ENCODE measurements around the gene FSTL3.
A peak's percentile ranks its signal among the peaks of the same experiment; 100 is the strongest.
"Not testable (repeated sequence)": the region's sequence is repeated elsewhere in the genome, so short reads cannot be mapped to it uniquely, and the experiment has no call there.

The FSTL3 gene

DNA sequence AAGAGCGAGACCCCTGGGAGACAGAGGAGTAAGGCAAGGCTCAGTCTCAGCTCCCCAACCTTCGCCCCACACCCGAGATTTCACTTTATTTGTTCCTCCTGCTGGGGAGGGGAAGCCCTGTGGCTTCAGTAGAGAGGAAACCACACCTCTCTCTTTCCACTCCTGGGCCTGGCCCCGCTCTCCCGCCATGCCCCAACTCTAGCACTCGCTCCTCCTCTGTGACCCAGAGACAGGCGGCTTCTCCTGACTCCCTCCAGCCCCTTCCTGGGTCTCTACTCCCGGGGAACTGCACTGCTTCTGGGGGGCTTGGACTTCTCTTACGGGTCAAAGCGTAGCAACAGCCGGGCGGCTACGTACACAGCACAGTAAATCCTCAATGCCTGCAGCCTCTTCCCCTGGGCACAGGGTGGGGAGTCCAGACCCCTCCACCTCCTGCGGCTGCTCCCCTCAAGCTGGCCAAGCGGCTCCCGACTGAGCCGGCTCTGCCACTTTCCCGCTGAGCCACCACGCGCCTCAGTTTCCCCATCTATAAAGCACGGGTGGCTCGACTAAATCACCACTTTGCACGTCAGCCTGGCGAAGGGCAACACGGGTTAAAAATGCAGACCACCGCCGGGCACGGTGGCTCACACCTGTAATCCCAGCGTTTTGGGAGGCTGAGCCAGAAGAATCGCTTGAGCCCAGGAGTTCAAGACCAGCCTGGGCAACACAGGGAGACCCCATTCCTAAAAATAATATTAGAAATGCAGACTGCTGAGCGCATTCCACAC, 14.6 kb upstream of the FSTL3 start:
- peak; percentile 67 for DNase-seq

DNA sequence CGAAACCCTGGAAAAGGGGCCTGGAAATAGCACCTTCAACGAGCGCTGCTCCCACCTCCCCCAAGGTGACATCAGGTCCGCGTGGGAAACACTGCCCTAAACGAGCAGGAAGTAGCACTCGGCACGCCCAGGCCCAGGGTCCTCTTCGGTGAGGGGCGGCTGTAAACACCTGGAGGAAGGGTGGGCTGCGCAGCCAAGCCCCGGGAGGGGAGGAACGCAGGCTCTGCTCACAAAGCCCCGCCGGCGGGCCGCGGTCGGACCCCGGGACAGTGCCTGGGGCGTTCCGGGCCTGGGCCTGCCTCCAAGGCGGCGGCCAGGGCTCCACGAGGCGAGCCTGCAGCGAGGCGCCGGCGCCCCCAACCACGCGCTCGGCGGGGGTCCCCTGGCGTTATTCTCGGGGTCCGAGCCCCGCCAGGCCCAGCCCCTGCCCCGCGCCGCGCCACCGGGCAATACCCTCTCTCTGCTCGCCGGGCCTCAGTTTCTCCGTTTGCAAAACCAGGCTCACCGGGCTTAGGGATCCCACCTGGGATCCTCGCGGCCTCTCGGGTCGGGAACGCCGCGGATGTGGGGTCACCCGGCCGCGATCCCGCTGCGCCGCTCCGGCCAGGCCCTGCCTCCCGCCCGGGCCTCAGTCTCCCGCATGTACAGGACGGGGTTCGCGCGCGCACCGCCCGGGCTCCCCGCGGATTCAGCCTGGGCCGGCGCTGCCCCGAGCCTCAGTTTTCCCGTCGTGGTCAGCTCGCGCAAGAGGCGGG, 13.8 kb upstream of the FSTL3 start:
- peak; percentile 77 for DNase-seq

DNA sequence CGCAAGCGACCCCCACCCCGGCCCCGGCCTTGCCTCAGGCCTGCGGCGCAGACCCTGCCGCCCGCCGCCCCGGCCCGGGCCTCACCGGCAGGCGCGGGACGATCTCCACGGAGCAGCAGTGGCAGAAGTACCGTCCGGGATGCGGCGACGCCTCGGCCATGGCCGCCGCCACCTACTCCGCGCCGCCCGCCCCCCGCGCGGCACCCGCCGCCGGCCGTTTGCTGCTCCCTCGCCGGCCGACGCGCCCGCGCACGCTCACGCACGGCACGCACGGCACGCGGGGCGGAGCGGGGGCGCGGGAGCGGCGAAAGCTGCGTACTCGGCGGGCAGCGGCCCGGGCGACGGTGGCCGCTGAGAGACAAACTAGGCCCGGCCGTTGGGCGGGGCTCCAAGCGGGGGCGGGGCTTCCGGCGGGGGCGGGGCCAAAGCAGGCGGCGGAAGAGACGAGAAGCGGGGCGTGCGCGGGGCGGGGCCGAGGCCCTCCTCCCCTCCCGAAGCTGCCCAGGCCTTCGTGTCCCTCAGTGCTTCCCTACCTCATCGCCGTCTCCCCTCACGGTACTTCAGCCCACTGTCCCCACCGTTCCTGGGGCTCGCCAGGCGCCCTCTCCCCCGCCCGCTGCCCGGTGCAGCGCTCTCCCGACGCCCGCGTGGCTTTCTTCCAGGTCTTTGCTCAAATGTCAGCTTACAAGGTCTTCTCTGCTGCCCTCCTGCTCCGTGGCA, 13.1 kb upstream of the FSTL3 start, which contains the start of gene RNF126:
Gene RNF126, minus strand, starts transcription at position 253 of the 720 bp plus-strand sequence. Its CDS starts 93 bp downstream, at position 160.
- peak; percentile 94 for DNase-seq

DNA sequence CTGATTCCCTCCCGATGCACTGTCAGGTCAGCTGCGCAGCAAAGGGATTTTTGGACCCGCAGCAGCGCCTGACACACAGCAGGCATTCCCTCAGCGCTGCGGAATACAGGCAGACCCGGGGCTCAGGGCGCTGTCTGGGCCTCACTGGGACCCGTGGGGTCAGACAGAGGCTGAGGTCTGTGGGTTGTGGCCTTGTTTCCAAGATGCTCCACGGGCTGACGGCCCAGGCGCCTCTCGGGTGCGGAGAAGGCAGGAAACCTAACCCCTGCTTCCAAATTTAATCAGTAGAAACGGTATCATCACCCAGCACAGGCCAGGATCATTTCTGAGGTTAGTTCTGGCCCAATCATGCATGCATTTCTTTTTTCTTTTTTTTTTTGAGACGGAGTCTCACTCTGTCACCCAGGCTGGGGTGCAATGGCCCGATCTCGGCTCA, 12.5 kb upstream of the FSTL3 start:
- no peak for DNase-seq

DNA sequence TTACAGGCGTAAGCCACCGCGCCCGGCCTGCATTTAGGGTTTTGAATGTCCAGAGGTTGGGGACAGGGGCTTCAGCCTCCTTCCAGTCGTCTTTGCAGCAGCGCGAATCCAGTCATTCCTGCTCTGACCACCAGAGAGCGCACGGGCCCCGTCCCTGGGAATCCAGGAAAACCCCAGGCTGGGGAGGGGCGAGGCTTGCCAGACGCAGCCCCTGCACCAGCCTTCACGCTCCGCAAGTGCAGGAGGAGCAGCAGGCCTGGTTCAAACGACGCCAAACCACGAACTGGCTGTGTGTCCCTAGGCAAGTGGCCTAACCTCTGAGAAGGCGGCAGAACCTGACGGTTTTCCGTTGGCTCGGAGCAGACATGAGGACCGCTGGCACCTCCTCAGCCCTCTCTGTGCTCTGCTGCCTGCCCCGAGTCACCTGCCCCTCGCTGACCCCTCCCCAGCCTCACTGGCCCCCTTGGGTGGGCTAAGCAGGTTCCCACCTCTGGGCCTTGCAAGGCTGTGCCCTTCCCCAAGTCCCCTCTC, 11.2 kb upstream of the FSTL3 start:
- peak; percentile 70 for DNase-seq

DNA sequence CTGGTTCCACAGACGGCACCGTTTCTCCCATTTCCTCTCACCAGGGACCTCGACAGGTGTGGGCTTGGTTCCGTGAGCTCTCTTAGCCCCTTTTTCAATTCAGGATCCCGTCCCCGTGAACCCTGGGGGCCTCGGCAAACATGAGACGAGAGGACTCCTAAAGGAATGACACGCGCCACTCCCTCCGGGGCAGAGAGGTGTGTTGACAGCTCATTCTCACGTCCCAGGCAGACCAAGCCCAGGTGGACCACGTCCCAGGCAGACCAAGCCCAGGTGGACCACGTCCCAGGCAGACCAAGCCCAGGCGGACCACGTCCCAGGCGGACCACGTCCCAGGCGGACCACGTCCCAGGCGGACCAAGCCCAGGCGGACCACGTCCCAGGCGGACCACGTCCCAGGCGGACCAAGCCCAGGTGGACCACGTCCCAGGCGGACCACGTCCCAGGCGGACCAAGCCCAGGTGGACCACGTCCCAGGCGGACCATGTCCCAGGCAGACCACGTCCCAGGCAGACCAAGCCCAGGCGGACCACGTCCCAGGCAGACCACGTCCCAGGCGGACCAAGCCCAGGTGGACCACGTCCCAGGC, 9.1 kb upstream of the FSTL3 start:
- DNase-seq = not testable (repeated sequence)

DNA sequence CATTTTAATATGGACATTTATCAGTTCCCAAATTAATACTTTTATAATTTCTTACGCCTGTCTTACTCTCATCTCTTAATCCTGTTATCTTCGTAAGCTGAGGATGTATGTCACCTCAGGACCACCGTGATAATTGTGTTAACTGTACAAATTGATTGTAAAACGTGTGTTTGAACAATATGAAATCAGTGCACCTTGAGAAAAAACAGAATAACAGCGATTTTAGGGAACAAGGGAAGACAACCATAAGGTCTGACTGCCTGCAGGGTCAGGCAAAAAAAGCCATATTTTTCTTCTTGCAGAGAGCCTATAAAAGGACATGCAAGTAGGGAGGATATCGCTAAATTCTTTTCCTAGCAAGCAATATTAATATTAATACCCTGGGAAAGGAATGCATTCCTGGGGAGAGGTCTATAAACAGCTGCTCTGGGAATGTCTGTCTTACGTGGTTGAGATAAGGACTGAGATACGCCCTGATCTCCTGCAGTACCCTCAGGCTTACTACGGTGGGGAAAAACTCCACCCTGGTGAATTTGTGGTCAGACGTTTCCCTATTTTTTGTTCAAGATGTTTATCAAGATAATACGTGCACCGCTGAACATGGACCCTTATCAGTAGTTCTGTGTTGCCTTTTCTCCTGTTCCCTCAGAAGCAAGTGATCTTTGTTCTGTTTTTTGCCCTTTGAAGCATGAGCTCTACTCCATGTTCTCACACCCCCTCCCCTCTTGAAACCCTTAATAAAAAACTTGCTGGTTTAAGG, 7.3 kb upstream of the FSTL3 start:
- DNase-seq = not testable (repeated sequence)

DNA sequence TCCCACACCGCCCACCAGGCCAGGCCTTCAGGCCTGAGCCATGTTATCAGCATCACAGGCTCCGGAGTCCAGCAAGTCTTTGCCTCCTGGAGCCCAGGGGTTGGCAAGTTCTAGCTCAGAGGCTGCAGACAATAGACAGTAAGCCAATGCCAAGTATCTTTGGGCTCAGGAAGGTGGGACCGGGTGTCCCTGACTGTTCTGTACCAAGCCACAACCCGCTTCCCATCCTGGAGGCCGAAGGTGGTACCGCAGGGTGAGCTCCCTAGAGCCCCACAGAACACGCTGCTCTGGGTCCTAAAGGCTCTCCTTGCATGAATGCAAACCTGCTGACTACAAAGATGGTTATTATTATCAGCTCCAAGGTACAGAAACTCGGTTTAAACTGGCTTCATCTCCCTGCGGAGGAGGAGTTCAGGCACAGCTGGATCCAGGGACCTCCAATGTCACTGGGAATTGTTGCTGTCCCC, 5.5 kb upstream of the FSTL3 start:
- no peak for DNase-seq

DNA sequence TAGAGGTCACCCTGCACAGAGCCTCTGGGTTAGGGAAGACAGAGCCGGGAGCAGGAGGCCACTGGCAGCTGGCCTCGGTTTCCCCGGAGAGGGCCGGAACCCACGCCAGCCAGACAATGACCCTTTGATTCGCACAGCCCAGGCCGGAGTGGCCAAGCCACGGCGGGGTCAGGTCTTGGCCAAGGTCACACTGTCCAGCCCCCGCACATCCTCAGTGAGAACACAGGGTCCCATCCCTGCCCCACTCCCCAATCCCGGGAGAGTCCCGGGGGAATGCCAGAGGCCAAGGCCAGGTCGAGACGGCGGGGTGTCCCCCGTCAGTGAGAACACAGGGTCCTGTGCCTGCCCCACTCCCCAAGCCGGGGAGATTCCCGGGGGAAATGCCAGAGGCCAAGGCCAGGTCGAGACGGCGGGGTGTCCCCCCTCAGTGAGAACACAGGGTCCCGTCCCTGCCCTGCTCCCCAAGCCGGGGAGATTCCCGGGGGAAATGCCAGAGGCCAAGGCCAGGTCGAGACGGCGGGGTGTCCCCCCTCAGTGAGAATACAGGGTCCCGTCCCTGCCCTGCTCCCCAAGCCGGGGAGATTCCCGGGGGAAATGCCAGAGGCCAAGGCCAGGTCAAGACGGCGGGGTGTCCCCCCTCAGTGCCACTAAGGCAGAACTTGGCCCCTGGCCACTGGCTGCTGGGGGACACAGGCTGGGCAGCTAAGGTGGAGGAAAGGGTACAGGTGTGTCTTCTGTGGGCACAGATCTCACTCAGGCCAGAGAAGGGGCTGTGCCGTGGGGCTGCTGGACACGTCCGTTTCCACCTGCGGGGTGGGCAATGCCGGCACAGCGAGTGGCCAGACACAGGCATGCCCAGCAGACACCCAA, 1.7 kb upstream of the FSTL3 start:
- DNase-seq = no peak

DNA sequence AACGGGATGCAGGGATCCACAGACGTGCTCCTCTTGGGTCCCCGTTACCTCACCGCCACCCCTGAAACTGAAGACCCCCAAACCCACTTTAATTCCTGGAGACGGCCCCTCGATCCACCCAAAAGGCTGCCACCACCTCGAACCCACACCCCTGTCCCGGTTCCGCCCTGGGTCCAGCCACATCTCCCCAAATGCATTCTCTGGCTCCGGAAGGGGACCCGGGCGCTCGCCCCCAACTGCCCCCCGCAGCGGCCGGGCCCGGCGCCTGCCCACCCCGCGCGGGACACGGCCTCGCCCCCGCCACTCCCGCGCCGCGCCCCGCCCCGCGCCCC, 219 bp upstream of the FSTL3 start:
- no peak for DNase-seq

DNA sequence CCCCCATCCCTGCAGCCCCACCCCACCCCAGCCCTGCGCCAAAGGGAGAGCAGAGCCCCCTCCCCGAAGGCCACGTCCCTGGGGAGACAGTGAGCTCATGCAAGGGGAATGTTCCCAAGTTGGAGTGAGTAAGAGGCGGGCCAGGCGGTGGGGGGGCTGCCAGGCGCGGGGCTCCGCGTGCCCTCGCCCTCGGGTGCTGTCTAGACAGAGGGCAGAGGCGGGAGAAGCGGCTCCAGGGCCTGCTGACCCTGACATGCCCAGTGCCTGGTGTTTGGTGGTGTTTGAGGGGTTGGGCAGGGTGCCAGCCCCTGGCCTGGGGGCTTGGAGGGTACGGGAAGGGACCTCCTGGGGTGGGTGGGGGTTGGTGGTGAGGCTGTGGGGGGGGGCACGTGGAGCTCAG, 1.0 kb downstream of the FSTL3 start:
- DNase-seq = no peak

DNA sequence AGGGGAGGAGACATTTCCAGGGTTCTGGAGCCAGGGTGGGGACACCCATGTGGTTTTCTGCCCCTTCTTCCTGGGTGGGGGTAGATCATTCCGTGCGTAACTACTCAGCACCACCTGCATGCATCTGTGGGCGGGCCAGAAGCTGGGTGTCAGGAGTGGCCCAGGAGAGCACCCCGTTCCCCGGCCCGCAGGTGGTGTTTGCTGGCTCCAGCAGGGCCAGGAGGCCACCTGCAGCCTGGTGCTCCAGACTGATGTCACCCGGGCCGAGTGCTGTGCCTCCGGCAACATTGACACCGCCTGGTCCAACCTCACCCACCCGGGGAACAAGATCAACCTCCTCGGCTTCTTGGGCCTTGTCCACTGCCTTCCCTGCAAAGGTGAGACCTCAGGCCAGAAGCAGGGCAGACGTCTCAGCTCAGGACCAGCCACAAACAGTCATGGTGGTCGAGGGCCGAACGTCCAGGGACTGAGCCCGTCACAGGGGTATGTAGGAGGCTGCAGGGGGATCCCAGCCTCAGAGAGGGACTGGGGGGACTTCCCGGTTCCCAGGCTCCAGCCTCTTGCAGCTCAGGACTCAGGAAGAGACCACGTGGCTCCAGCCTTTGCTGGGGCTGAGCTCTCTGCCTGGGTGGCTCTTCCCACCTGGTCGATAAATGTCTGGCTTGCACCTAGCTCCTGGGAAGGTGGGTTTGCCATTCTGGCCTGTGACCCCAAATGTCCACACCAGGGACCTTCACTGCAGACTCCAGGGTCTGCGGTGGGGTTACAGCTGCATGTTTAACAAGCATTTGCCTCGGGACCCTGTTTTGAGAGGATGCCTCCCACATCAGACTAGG, 1.6 kb downstream of the FSTL3 start:
- DNase-seq = no peak

DNA sequence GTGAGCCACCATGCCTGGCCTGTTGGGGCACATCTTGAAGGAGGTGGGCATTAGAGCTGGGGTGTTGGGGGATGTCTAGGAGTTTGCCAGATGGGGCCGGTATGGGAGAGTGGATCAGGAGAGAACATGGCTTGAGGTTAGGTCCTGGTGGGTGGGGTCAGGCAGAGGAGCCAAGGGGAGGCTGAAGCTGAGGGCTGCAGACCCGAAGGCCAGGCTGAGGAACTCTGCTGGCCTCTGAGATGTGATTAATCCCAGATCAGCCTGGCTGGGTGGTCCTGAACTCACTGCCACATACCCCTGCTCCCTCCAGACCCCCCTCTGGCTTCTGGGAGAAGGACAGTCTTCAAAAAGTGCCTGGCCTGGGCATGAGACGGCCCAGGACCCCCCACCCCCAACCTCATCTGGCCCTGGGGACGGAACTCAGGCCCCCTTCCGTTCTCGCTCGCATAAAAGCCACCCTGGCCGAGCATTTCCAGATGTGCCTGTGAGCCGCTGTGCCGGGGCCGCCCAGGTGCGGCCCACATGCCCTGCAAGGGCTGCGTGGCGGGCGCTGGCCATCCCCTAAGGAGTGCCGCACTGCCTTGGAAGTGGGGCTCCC, 2.7 kb downstream of the FSTL3 start:
- no peak for DNase-seq

DNA sequence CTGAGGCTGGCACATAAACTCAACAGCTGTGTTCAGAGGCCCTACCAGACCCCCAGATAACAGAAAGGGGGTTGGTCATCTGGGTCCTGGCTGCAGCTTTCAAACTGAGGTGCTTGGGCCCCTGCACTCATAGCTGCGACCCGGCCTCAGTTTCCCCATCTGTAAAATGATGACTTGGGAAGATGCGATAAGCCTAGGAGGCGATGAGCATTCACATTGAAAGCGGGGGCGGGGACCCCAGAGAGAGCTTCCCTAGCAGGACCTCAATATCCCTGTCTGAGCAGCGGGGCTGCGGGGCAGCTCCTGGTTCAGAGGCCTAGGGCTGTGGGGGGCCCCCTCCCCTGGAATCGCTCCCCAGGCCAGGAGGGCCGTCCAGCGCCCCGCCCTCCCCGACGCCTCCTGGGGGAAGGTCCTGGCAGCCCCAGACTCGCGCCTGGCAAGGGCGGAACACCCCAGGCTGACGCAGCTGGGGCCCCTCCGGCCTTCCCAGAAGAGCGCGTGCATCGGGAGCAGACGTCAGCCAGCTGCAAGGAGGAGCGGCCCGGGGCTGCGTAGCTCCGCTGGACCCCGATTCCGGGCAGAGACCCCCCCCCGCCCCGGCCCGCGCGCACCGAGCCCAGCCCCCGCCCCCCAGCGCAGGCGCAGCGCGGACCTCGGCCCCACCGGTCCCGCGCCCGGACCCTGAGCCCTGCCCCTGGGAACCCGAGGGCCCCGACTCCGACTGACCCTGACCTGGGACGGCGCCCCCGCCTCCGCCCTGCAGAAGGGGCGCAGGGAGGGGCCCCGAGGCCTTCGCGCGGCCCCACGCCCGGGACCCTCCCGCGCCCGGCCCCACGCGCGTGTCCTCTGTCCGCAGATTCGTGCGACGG, 3.5 kb downstream of the FSTL3 start:
- DNase-seq = no peak

DNA sequence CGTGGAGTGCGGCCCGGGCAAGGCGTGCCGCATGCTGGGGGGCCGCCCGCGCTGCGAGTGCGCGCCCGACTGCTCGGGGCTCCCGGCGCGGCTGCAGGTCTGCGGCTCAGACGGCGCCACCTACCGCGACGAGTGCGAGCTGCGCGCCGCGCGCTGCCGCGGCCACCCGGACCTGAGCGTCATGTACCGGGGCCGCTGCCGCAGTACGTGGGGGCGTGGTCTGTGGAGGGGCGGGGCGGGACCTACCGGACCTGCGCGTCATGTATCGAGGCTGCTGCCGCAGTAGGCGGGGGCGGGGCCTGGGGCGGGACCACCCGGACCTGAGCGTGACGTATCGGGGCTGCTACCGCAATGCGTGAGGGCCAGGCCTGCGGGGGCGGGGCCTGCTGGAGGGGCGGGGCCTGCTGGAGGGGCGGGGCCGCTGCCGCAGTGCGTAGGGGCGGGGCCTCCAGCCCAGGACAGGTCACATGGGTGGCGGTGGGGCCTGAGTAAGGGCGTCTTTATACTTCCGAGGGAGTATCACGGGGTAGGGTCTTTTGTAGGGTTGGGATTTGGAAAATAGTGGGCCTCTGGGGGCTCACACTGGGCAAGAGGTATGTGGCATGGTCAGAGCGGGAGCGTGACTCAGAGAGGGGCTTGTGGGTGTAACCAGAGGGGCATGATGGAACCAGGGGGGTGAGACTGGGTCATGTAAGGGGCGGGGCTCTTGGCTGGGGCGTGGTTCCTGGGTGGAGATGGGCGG, 4.3 kb downstream of the FSTL3 start:
- peak; percentile 100 for DNase-seq

DNA sequence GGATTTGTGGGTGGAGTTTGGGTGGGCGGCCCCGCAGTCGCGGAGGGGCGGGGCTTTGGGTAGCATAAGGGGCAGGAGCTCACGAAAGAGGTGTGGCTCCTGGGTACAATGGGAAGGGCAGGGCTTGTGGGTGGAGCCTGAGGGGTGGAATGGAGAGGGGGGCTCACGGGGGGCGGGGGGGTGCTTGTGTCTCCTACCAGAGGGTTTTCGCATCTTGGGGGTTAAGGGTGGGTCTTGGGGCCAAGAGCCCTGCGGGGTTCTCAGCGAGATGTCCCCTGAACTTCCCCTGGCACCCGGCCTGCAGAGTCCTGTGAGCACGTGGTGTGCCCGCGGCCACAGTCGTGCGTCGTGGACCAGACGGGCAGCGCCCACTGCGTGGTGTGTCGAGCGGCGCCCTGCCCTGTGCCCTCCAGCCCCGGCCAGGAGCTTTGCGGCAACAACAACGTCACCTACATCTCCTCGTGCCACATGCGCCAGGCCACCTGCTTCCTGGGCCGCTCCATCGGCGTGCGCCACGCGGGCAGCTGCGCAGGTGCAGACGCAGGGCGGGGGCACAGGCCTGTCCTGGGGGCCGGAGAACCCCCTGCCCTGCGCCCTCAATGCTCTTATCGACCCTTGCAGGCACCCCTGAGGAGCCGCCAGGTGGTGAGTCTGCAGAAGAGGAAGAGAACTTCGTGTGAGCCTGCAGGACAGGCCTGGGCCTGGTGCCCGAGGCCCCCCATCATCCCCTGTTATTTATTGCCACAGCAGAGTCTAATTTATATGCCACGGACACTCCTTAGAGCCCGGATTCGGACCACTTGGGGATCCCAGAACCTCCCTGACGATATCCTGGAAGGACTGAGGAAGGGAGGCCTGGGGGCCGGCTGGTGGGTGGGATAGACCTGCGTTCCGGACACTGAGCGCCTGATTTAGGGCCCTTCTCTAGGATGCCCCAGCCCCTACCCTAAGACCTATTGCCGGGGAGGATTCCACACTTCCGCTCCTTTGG, 5.1 kb downstream of the FSTL3 start:
- no peak for DNase-seq
